Karpas-422 (cell line): ENCODE data around the gene RBPJL. TPM values are rescaled to one million over a fixed set of nuclear protein-coding genes. Genes with fewer than 3 reads are reported as not detected.

Source experiments
- DNase-seq: peaks from one replicate; pipeline ENCODE4 v3.0.0-alpha.2; 2015
- H2AFZ ChIP-seq: fragments of 200-600 bp; sonication (generic); 2 replicates; pipeline ENCODE4 v1.6.1; 2014; ENCODE audit warnings: antibody characterized with exemption, low read length, mixed read lengths
- H3K27ac ChIP-seq: fragments of 200-600 bp; sonication (generic); 2 replicates; pipeline ENCODE4 v1.5.1; 2014; ENCODE audit warnings: mild to moderate bottlenecking, low read length, moderate library complexity
- H3K27me3 ChIP-seq: fragments of 200-600 bp; sonication (generic); 2 replicates; pipeline ENCODE4 v1.6.1; 2014; ENCODE audit warnings: low read length, mixed read lengths
- H3K36me3 ChIP-seq: fragments of 200-600 bp; sonication (generic); 2 replicates; pipeline ENCODE4 v1.6.1; 2014; ENCODE audit warnings: low read length, mixed read lengths; ENCODE audit not compliant: insufficient read depth
- H3K4me1 ChIP-seq: fragments of 200-600 bp; sonication (generic); 2 replicates; pipeline ENCODE4 v1.6.1; 2014; ENCODE audit warnings: mild to moderate bottlenecking, low read length, mixed read lengths
- H3K4me2 ChIP-seq: fragments of 200-600 bp; sonication (generic); 2 replicates; pipeline ENCODE4 v1.6.1; 2014; ENCODE audit warnings: low read length, low read depth, mild to moderate bottlenecking; ENCODE audit not compliant: poor library complexity, severe bottlenecking
- H3K4me3 ChIP-seq: fragments of 200-600 bp; sonication (generic); 2 replicates; pipeline ENCODE4 v1.5.1; 2014; ENCODE audit warnings: mild to moderate bottlenecking, antibody characterized with exemption, low read length, mixed read lengths
- H3K79me2 ChIP-seq: fragments of 200-600 bp; sonication (generic); 2 replicates; pipeline ENCODE4 v1.6.1; 2014; ENCODE audit warnings: mild to moderate bottlenecking, low read length, mixed read lengths
- H3K9ac ChIP-seq: fragments of 200-600 bp; sonication (generic); 2 replicates; pipeline ENCODE4 v1.6.0; 2014; ENCODE audit warnings: low read length
- H3K9me2 ChIP-seq: fragments of 200-600 bp; sonication (generic), shearing (Covaris generic); replicated peaks from 2 replicates; pipeline ENCODE4 v1.6.0; 2014; ENCODE audit warnings: mild to moderate bottlenecking, low read length, moderate library complexity; ENCODE audit not compliant: insufficient read depth
- H3K9me3 ChIP-seq: fragments of 300-700, 200-600 bp; sonication (generic); 2 replicates; pipeline ENCODE4 v1.6.1; 2014; ENCODE audit warnings: low read length, mixed read lengths
- H4K20me1 ChIP-seq: fragments of 200-600 bp; sonication (generic); 2 replicates; pipeline ENCODE4 v1.6.1; 2014; ENCODE audit warnings: mild to moderate bottlenecking, antibody characterized with exemption, low read length, low read depth; ENCODE audit not compliant: insufficient read depth
- total RNA-seq: library from RNA; depleted of rRNA; stranded (reverse); fragments of >200 nt; shearing (Covaris generic); gene quantifications from 2 replicates; pipeline ENCODE4 v1.2.3, GENCODE V29; 2014; ENCODE audit warnings: low replicate concordance

The RBPJL gene
- total RNA-seq, 1 experiment from 2014 or later: not detected

DNA sequence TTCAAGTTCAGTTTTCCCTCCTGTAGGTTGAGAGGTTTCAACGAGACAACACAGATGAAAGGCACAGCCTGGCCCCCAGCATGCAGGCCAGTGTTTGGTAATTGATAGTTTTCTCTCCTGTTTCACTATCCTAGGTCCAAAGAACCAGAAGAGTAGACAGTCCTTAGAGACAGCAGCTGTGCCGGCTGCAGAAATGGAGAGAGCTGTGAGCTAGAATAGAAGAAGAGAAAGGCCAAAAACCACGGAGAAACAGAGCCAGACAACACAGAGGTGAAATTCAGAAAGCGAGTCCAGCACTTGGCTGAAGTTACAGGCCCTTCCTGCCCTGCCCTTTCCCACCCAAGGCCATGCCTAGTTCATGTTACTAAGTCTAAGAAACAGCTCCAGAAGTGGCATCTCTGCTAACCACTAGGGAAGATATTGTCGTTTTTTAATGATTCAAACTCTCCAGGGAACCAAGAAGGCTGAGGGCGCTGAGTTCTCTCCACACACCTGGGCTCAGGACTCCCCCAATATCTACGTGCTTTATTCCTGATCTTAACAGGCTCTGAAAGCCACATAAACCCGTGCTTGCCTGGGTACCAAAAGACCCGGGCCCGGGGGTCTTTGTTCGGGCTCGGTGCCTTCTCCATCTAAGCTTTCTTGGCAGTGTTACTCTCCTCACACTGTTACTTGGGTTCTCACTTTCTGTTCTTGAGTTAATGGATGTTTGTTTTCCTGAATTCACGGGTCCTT lies 16.5 kb upstream of the RBPJL start:
- Histone ChIP-seq H3K9ac (no peak overlapping the region), H3K9me3 (no peaks in the 10 kb centered on the region), H3K9me2 (no peaks in the 10 kb centered on the region), H2AFZ (no peak overlapping the region), H3K36me3 (no peaks in the 10 kb centered on the region), H3K4me1 (peaks cover 4% of the 10 kb centered on the region), H3K27me3 (no peaks in the 10 kb centered on the region), H3K79me2 (no peaks in the 10 kb centered on the region), H4K20me1 (0 out of 2 replicates have a peak, but pooled peaks cover 4% of the 10 kb centered on the region), H3K4me2 (no peak overlapping the region), H3K27ac (no peak overlapping the region), H3K4me3 (no peak overlapping the region)
- no peak for DNase-seq

GRCh38 chr20:45290677-45291355 lies 15.8 kb upstream of the RBPJL start:
- no peak overlapping the region for H2AFZ ChIP-seq
- H3K9me2 ChIP-seq: no peaks in the 10 kb centered on the region
- no peak overlapping the region for H3K27ac ChIP-seq
- H3K9me3 ChIP-seq: no peaks in the 10 kb centered on the region
- H3K4me3 ChIP-seq: no peak overlapping the region
- no peaks in the 10 kb centered on the region for H3K79me2 ChIP-seq
- H3K4me2 ChIP-seq: no peak overlapping the region
- no peak overlapping the region for H3K9ac ChIP-seq
- H3K36me3 ChIP-seq: no peaks in the 10 kb centered on the region
- 0 out of 2 replicates have a peak, but pooled peaks cover 4% of the 10 kb centered on the region for H4K20me1 ChIP-seq
- peak; percentile 90 for DNase-seq
- peaks cover 4% of the 10 kb centered on the region for H3K4me1 ChIP-seq
- H3K27me3 ChIP-seq: no peaks in the 10 kb centered on the region

DNA sequence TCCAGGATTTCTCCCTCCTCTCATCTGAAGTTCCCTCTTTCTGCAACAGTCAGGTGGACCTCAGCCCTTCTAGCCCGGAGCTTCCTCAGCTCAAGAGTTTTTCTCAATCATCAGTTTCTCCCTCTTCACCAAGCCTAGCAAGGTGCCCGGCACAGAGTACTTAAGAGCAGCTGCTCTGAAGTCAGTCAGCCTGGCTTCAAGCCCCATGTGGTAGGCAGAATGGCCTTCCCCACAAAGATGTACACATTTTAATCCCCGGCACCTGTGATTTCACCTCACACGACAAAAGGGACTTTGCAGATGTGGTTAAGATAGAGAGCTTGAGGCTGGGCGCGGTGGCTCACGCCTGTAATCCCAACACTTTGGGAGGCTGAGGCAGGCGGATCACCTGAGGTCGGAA lies 15.1 kb upstream of the RBPJL start:
- Histone ChIP-seq H3K9me3 (no peaks in the 10 kb centered on the region), H3K27me3 (no peaks in the 10 kb centered on the region), H3K4me2 (no peak overlapping the region), H3K9ac (no peak overlapping the region), H4K20me1 (0 out of 2 replicates have a peak, but pooled peaks cover 4% of the 10 kb centered on the region), H3K9me2 (no peaks in the 10 kb centered on the region), H3K36me3 (no peaks in the 10 kb centered on the region), H3K27ac (no peak overlapping the region), H3K79me2 (no peaks in the 10 kb centered on the region), H3K4me1 (peaks cover 4% of the 10 kb centered on the region), H2AFZ (no peak overlapping the region), H3K4me3 (no peak overlapping the region)
- no peak for DNase-seq

- Histone ChIP-seq H3K36me3 (no peaks in the 10 kb centered on the region), H3K27ac (no peak overlapping the region), H3K4me3 (no peak overlapping the region), H3K27me3 (no peaks in the 10 kb centered on the region), H2AFZ (no peak overlapping the region), H3K79me2 (no peaks in the 10 kb centered on the region), H4K20me1 (0 out of 2 replicates have a peak, but pooled peaks cover 4% of the 10 kb centered on the region), H3K4me1 (peaks cover under 1% of the 10 kb centered on the region), H3K9me2 (no peaks in the 10 kb centered on the region), H3K4me2 (no peak overlapping the region), H3K9ac (no peak overlapping the region), H3K9me3 (no peaks in the 10 kb centered on the region)
- no peak for DNase-seq
Observed at GRCh38 chr20:45292343-45292742, 14.3 kb upstream of the RBPJL start.

DNA sequence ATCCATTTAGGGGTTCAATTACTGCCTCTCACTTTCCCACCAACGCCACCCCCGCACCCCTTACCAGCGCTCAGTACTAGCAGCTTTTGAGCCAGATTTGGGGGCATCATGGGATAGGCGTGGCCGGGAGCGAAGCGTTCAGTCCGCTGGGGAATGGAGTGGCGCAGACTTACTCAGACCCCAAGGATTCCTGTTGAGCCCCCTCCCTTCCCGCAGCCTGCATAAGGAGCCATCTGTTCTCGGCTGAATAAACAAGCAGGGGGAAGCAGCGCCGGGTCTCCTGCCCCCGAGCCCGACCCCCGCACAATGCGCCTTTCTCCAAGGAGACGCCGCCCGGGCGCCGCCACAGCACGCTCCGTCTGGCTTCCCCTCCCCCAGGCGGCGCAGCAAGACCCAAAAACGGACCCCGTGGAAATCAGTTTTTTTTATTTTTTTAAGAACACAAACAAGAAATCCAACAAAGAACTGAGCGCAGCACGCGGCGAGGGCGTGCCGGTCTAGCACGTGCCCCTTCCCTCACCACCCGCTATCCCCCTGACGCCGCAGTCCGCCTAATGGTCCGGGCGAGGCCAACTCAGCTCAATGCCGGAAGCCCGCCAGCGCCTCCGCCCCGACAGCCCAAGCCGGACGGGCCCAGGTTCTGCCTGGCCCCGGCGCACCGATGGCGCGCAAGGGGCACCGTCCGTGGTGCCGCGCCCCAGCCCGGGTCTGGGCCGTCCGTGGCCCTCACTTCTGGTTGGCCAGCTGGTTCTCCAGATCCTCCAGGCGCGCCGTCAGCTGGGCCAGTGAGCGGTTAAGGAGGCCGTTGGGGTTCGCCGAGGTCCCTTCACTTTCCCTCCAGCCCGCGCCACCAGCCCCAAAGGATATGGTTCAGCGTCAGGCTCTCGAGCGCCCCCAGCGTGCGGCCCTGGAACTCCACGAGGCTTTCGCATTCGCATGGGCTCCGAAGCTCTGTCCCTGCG lies 13.3 kb upstream of the RBPJL start:
- no peaks in the 10 kb centered on the region for H3K27me3 ChIP-seq
- H3K9me3 ChIP-seq: no peaks in the 10 kb centered on the region
- H2AFZ ChIP-seq: no peak overlapping the region
- H3K79me2 ChIP-seq: no peaks in the 10 kb centered on the region
- H3K4me2 ChIP-seq: no peak overlapping the region
- no peaks in the 10 kb centered on the region for H3K9me2 ChIP-seq
- no peak overlapping the region for H3K4me3 ChIP-seq
- H3K9ac ChIP-seq: no peak overlapping the region
- peak; percentile 76 for DNase-seq
- no peaks in the 10 kb centered on the region for H3K4me1 ChIP-seq
- H3K27ac ChIP-seq: no peak overlapping the region
- H4K20me1 ChIP-seq: 0 out of 2 replicates have a peak, but pooled peaks cover 4% of the 10 kb centered on the region
- no peaks in the 10 kb centered on the region for H3K36me3 ChIP-seq

- H3K4me3 ChIP-seq: no peak overlapping the region
- H3K36me3 ChIP-seq: no peaks in the 10 kb centered on the region
- H3K9ac ChIP-seq: no peak overlapping the region
- H4K20me1 ChIP-seq: 0 out of 2 replicates have a peak, but pooled peaks cover 4% of the 10 kb centered on the region
- H2AFZ ChIP-seq: no peak overlapping the region
- H3K27me3 ChIP-seq: no peaks in the 10 kb centered on the region
- H3K79me2 ChIP-seq: no peaks in the 10 kb centered on the region
- no peak overlapping the region for H3K4me2 ChIP-seq
- no peaks in the 10 kb centered on the region for H3K4me1 ChIP-seq
- DNase-seq: no peak
- no peaks in the 10 kb centered on the region for H3K9me2 ChIP-seq
- H3K9me3 ChIP-seq: no peaks in the 10 kb centered on the region
- H3K27ac ChIP-seq: no peak overlapping the region
Observed at GRCh38 chr20:45294003-45294368, 12.7 kb upstream of the RBPJL start.

- H3K9me3 ChIP-seq: no peaks in the 10 kb centered on the region
- no peaks in the 10 kb centered on the region for H3K79me2 ChIP-seq
- H3K9me2 ChIP-seq: no peaks in the 10 kb centered on the region
- H3K36me3 ChIP-seq: no peaks in the 10 kb centered on the region
- H3K27ac ChIP-seq: no peak overlapping the region
- no peak for DNase-seq
- H3K27me3 ChIP-seq: no peaks in the 10 kb centered on the region
- no peaks in the 10 kb centered on the region for H3K4me1 ChIP-seq
- H4K20me1 ChIP-seq: 0 out of 2 replicates have a peak, but pooled peaks cover 4% of the 10 kb centered on the region
- no peak overlapping the region for H3K9ac ChIP-seq
- no peak overlapping the region for H2AFZ ChIP-seq
- no peak overlapping the region for H3K4me3 ChIP-seq
- no peak overlapping the region for H3K4me2 ChIP-seq
Observed at GRCh38 chr20:45294659-45295058, 12.0 kb upstream of the RBPJL start.
